Trophoblast cell (in vitro differentiated cells and primary cell): ENCODE measurements around the gene ADSS1.

Experiments
- DNase-seq, 2 donors: peaks; one replicate each; pipeline ENCODE4 v3.0.0-alpha.2; 2016
- H2AFZ ChIP-seq: 2 replicates; pipeline ENCODE4 v1.6.1; 2013; ENCODE audit warnings: low read length, moderate library complexity, mild to moderate bottlenecking; ENCODE audit not compliant: insufficient read depth, poor library complexity
- H2AK5ac ChIP-seq: 2 replicates; pipeline ENCODE4 v1.6.1; 2013; ENCODE audit warnings: mild to moderate bottlenecking, low read length
- H2BK120ac ChIP-seq: 2 replicates; pipeline ENCODE4 v1.6.1; 2013; ENCODE audit warnings: low read length, mild to moderate bottlenecking, moderate library complexity; ENCODE audit not compliant: insufficient read depth, poor library complexity
- H2BK12ac ChIP-seq: 2 replicates; pipeline ENCODE4 v1.6.1; 2013; ENCODE audit warnings: mild to moderate bottlenecking, low read length, moderate library complexity
- H2BK5ac ChIP-seq: 2 replicates; pipeline ENCODE4 v1.6.1; 2013; ENCODE audit warnings: low read length, low read depth, moderate library complexity, mild to moderate bottlenecking; ENCODE audit not compliant: poor library complexity
- H3K14ac ChIP-seq: 2 replicates; pipeline ENCODE4 v1.6.1; 2013; ENCODE audit warnings: mild to moderate bottlenecking, low read length
- H3K18ac ChIP-seq: 2 replicates; pipeline ENCODE4 v1.6.1; 2013; ENCODE audit warnings: mild to moderate bottlenecking, low read length
- H3K23ac ChIP-seq: 2 replicates; pipeline ENCODE4 v1.6.1; 2013; ENCODE audit warnings: low read length
- H3K27ac ChIP-seq: 2 replicates; pipeline ENCODE4 v1.5.1; 2013; ENCODE audit warnings: low read depth, mild to moderate bottlenecking, inconsistent platforms, low read length, moderate library complexity
- H3K27me3 ChIP-seq: 2 replicates; pipeline ENCODE4 v1.6.1; 2013; ENCODE audit warnings: inconsistent platforms, mild to moderate bottlenecking, low read length, moderate library complexity; ENCODE audit not compliant: insufficient read depth
- H3K36me3 ChIP-seq, 2 experiments: 1 replicate in 1 of 2; 2 replicates in 1 of 2; pipeline ENCODE4 v1.6.1; 2013; ENCODE audit warnings: low read length in 2 of 2, mild to moderate bottlenecking in 2 of 2, moderate library complexity in 1 of 2; ENCODE audit not compliant: insufficient read depth in 2 of 2, control insufficient read depth in 1 of 2
- H3K4ac ChIP-seq: 2 replicates; pipeline ENCODE4 v1.6.1; 2013; ENCODE audit warnings: low read depth, mild to moderate bottlenecking, low read length, moderate library complexity
- H3K4me1 ChIP-seq, 2 experiments: 1 replicate in 1 of 2; 2 replicates in 1 of 2; pipeline ENCODE4 v1.6.1; 2013; ENCODE audit warnings: low read length in 2 of 2, mild to moderate bottlenecking in 2 of 2, moderate library complexity in 1 of 2; ENCODE audit not compliant: insufficient read depth in 2 of 2, control insufficient read depth in 1 of 2
- H3K4me2 ChIP-seq: 2 replicates; pipeline ENCODE4 v1.6.1; 2013; ENCODE audit warnings: inconsistent platforms, mild to moderate bottlenecking, low read length, moderate library complexity
- H3K4me3 ChIP-seq: 2 replicates; pipeline ENCODE4 v1.5.1; 2013; ENCODE audit warnings: mild to moderate bottlenecking, low read depth, low read length, inconsistent platforms
- H3K79me1 ChIP-seq: one replicate; pipeline ENCODE4 v1.6.1; 2013; ENCODE audit warnings: low read length
- H3K79me2 ChIP-seq: 2 replicates; pipeline ENCODE4 v1.6.1; 2013; ENCODE audit warnings: low read length, mild to moderate bottlenecking; ENCODE audit not compliant: control insufficient read depth, insufficient read depth, poor library complexity
- H3K9ac ChIP-seq: 2 replicates; pipeline ENCODE4 v1.6.1; 2013; ENCODE audit warnings: mild to moderate bottlenecking, low read length
- H3K9me3 ChIP-seq: 2 replicates; pipeline ENCODE4 v1.6.1; 2013; ENCODE audit warnings: low read depth, mild to moderate bottlenecking, control low read depth, inconsistent platforms, low read length; ENCODE audit not compliant: insufficient read depth
- H4K12ac ChIP-seq: 2 replicates; pipeline ENCODE4 v1.6.1; 2013; ENCODE audit warnings: low read depth, mild to moderate bottlenecking, low read length, moderate library complexity
- H4K8ac ChIP-seq: 2 replicates; pipeline ENCODE4 v1.6.1; 2013; ENCODE audit warnings: low read depth, mild to moderate bottlenecking, low read length, moderate library complexity
- H4K91ac ChIP-seq: one replicate; pipeline ENCODE4 v1.6.1; 2013; ENCODE audit warnings: low read depth, mild to moderate bottlenecking, low read length, moderate library complexity
- WGBS: extraction: QIAGEN DNeasy Blood & Tissue Kit; methylation state at CpG from one replicate; pipeline ENCODE4 v1.1.7; 2013; ENCODE audit warnings: missing lambda C conversion rate; ENCODE audit not compliant: insufficient read length, insufficient coverage; ENCODE audit errors: extremely low coverage; 5-methylcytosine and 5-hydroxymethylcytosine counted together

The ADSS1 gene

DNA sequence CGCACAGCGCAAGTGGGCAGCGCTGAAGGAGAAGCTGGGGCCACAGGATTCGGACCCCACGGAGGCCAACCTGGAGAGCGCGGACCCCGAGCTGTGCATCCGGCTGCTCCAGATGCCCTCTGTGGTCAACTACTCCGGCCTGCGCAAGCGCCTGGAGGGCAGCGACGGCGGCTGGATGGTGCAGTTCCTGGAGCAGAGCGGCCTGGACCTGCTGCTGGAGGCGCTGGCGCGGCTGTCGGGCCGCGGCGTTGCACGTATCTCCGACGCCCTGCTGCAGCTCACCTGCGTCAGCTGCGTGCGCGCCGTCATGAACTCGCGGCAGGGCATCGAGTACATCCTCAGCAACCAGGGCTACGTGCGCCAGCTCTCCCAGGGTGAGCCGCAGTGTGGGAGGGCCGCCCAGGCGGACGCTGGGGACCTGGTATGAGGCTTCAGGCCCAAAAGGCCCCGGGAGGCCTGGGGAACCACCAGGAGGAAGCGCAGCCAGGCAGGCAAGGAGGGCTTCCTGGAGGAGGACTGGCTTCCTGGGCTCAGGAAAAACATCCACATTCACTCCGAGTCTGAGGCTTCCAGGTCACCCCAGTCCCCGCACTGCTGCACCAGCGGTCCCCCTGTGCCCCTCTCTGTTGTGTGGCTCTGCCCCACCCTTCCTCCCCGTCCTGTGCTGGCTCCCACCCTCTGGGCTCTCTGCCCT is 22.5 kb upstream of the ADSS1 start:
- peaks cover 78 to 80% of the 10 kb centered on the region in 2 experiments for H3K36me3 ChIP-seq
- no peak overlapping the region for H3K4ac ChIP-seq
- H2BK5ac ChIP-seq = no peak overlapping the region
- no peak overlapping the region for H3K14ac ChIP-seq
- H2AFZ ChIP-seq = no peak overlapping the region
- no peak overlapping the region for H2BK12ac ChIP-seq
- H3K79me2 ChIP-seq = peaks cover 7% of the 10 kb centered on the region
- DNase-seq = no peak
- WGBS = no CpG with 5 or more reads among the region's 46 CpGs
- peaks cover 9% of the 10 kb centered on the region for H3K9me3 ChIP-seq
- peaks cover 5 to 11% of the 10 kb centered on the region in 2 experiments for H3K4me1 ChIP-seq
- no peaks in the 10 kb centered on the region for H3K79me1 ChIP-seq
- H3K18ac ChIP-seq = no peak overlapping the region
- H3K27ac ChIP-seq = no peak overlapping the region
- H3K4me2 ChIP-seq = no peak overlapping the region
- no peak overlapping the region for H3K4me3 ChIP-seq
- H3K27me3 ChIP-seq = no peaks in the 10 kb centered on the region
- no peak overlapping the region for H3K23ac ChIP-seq
- H3K9ac ChIP-seq = no peak overlapping the region
- H2AK5ac ChIP-seq = no peak overlapping the region
- H4K91ac ChIP-seq = no peak overlapping the region
- H4K12ac ChIP-seq = no peak overlapping the region
- no peak overlapping the region for H4K8ac ChIP-seq
- no peak overlapping the region for H2BK120ac ChIP-seq

DNA sequence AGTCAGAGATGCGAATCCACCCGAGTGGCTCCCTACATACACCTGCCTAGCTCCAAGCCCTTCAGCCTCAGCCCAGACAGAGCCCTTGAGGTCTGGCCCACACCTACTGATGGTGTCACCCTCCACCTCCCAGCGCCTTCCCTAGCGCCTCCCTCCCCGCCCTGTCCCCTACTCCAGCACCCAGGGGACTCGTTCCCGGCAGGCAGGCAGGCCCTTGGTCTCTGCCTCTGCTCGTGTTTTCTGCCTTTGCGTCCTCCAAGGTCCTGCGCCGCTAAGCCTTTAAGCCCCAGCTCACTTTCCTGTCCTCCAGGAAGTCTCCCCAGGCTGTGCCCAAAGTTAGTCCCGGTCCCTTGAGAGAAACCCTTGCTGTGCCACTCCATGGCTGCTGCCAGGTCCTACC is 21.9 kb upstream of the ADSS1 start:
- H2BK120ac ChIP-seq = no peak overlapping the region
- H3K27me3 ChIP-seq = no peaks in the 10 kb centered on the region
- DNase-seq = no peak
- H3K4me2 ChIP-seq = no peak overlapping the region
- no peak overlapping the region for H3K4me3 ChIP-seq
- H3K4me1 ChIP-seq = peaks cover 5 to 7% of the 10 kb centered on the region in 2 experiments
- no peak overlapping the region for H3K9ac ChIP-seq
- no peak overlapping the region for H3K4ac ChIP-seq
- H2BK5ac ChIP-seq = no peak overlapping the region
- no peaks in the 10 kb centered on the region for H3K79me1 ChIP-seq
- no peak overlapping the region for H3K23ac ChIP-seq
- no peak overlapping the region for H2AK5ac ChIP-seq
- peaks cover 9% of the 10 kb centered on the region for H3K9me3 ChIP-seq
- no peak overlapping the region for H4K91ac ChIP-seq
- H4K12ac ChIP-seq = no peak overlapping the region
- H3K27ac ChIP-seq = no peak overlapping the region
- no peak overlapping the region for H2BK12ac ChIP-seq
- peaks cover 74 to 79% of the 10 kb centered on the region in 2 experiments for H3K36me3 ChIP-seq
- H3K14ac ChIP-seq = no peak overlapping the region
- no CpG with 5 or more reads among the region's 12 CpGs for WGBS
- peaks cover 4% of the 10 kb centered on the region for H3K79me2 ChIP-seq
- no peak overlapping the region for H4K8ac ChIP-seq
- H2AFZ ChIP-seq = no peak overlapping the region
- H3K18ac ChIP-seq = no peak overlapping the region

DNA sequence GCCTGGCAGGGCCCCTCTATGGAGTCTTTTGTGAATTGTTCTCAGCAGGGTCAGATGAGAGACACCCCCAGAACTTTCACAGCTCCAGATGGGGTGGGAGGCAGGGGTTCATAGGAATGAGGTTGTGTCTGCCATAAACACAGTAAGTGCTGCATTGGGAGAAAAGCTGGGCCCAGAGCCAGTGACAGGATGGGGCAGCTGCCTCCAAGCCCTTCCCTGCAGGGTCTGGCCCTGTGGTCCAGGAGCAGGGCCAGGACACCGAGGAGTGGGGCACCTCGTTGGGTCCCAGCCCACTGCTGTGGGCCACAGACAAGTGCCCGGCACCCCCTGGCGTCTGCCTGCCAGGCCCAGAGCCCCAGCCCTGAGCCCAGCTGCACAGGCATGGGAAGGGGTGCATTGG is 21.4 kb upstream of the ADSS1 start:
- Histone ChIP-seq H3K4ac (no peak overlapping the region), H3K4me3 (no peak overlapping the region)
- no CpG with 5 or more reads among the region's 4 CpGs for WGBS

DNA sequence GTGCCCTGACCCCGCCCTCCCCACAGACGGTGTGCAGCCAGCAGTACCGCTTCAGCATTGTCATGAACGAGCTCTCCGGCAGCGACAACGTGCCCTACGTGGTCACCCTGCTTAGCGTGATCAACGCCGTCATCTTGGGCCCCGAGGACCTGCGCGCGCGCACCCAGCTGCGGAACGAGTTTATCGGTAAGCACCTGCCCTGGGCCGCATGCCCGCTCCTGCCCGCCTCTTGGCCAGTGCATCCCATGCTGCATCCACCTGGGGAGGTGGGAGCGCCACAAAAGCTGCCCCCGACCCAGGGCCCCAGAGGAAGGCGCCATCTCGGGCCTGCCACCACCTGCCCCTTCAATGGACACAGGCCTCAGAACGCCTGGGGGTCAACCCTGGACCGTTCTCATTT is 20.8 kb upstream of the ADSS1 start:
- peaks cover 66 to 73% of the 10 kb centered on the region in 2 experiments for H3K36me3 ChIP-seq
- DNase-seq = no peak
- no peak overlapping the region for H4K8ac ChIP-seq

More for the DNA sequence above, 21.4 kb upstream of the ADSS1 start:
- DNase-seq = no peak
- Histone ChIP-seq H3K4me1 (peaks cover 1% of the 10 kb centered on the region in 2 experiments), H2BK12ac (no peak overlapping the region), H3K9me3 (peaks cover 9% of the 10 kb centered on the region), H3K36me3 (peaks cover 68 to 74% of the 10 kb centered on the region in 2 experiments), H4K8ac (no peak overlapping the region), H3K9ac (no peak overlapping the region), H2BK120ac (no peak overlapping the region), H2AFZ (no peak overlapping the region), H2AK5ac (no peak overlapping the region), H3K18ac (no peak overlapping the region), H3K79me2 (peaks cover 4% of the 10 kb centered on the region), H3K79me1 (no peaks in the 10 kb centered on the region), H4K91ac (no peak overlapping the region), H3K27ac (no peak overlapping the region), H3K27me3 (no peaks in the 10 kb centered on the region), H3K23ac (no peak overlapping the region), H3K14ac (no peak overlapping the region), H2BK5ac (no peak overlapping the region), H3K4me2 (no peak overlapping the region), H4K12ac (no peak overlapping the region)

More for the DNA sequence above, 20.8 kb upstream of the ADSS1 start:
- WGBS = no CpG with 5 or more reads among the region's 28 CpGs
- H3K14ac ChIP-seq = no peak overlapping the region
- H3K4me2 ChIP-seq = no peak overlapping the region
- H3K79me1 ChIP-seq = no peaks in the 10 kb centered on the region
- peaks cover 9% of the 10 kb centered on the region for H3K9me3 ChIP-seq
- H4K12ac ChIP-seq = no peak overlapping the region
- no peak overlapping the region for H2BK5ac ChIP-seq
- H3K9ac ChIP-seq = no peak overlapping the region
- no peaks in the 10 kb centered on the region for H3K27me3 ChIP-seq
- H3K18ac ChIP-seq = no peak overlapping the region
- no peak overlapping the region for H3K27ac ChIP-seq
- no peak overlapping the region for H2AFZ ChIP-seq
- no peaks in the 10 kb centered on the region for H3K4me1 ChIP-seq
- H2BK120ac ChIP-seq = no peak overlapping the region
- no peak overlapping the region for H2AK5ac ChIP-seq
- H3K23ac ChIP-seq = no peak overlapping the region
- no peak overlapping the region for H3K4me3 ChIP-seq
- H2BK12ac ChIP-seq = no peak overlapping the region
- H3K79me2 ChIP-seq = peaks cover 4% of the 10 kb centered on the region
- H3K4ac ChIP-seq = no peak overlapping the region
- H4K91ac ChIP-seq = no peak overlapping the region
